Mucosa of descending colon (tissue), 3 donors: ENCODE results near the gene NECAB2. TPM values are rescaled to one million over a fixed set of nuclear protein-coding genes. Genes with fewer than 3 reads are reported as not detected.

Experiments
- ATAC-seq: fragments of 200-7000 bp; cut with Tn5 transposase; one replicate; pipeline ENCODE4 v1.9.1; 2020; ENCODE audit warnings: mild to moderate bottlenecking, moderate library complexity
- DNase-seq, 3 donors: peaks; one replicate each; pipeline ENCODE4 v3.0.0-alpha.2; 2020
- H3K36me3 ChIP-seq: fragments of 200-600 bp; one replicate; pipeline ENCODE4 v1.8.0; 2021; ENCODE audit warnings: low read depth, mild to moderate bottlenecking
- H3K4me1 ChIP-seq: fragments of 200-600 bp; one replicate; pipeline ENCODE4 v1.8.0; 2021; ENCODE audit warnings: low read depth, mild to moderate bottlenecking
- H3K4me3 ChIP-seq: fragments of 200-600 bp; one replicate; pipeline ENCODE4 v1.8.0; 2021; ENCODE audit warnings: mild to moderate bottlenecking
- H3K9me3 ChIP-seq: fragments of 200-600 bp; one replicate; pipeline ENCODE4 v1.8.0; 2021; ENCODE audit warnings: mild to moderate bottlenecking
- CTCF ChIP-seq: fragments of 200-600 bp; IDR thresholded peaks from one replicate; pipeline ENCODE4 v1.8.0; 2022; ENCODE audit warnings: antibody characterized with exemption, mild to moderate bottlenecking
- intact Hi-C, 2 donors: fragments of 100-400 bp; cut with DNase I in 1 of 2; cut with micrococcal nuclease in 1 of 2; formaldehyde crosslinking; loops; one replicate each; pipeline versions ENCODE4 v1.11.0 to v1.11.1; 2022; cut with DNase I, micrococcal nuclease
- total RNA-seq, 3 donors: library from RNA; stranded (reverse); fragmentation: NEBNext Ultra II Directional in 2 of 3; extraction: Animal tissue kit (Norgen Biotek cat#: 25700) in 2 of 3; gene quantifications; one replicate each; pipeline versions ENCODE4 v1.2.1 to v1.2.4, GENCODE V29; 2021 to 2023
- donor health status: DM: no; HTN: no; CAD: no; lungs with moderate emphysema.
- donor health status: DM: no; HTN: no; CAD: no.
- donor health status: DM: no; HTN: yes; CAD: no.

The NECAB2 gene
- total RNA-seq, 3 donors from 2014 or later: 0.55 to 2.0 (median 0.96) TPM

- Histone ChIP-seq H3K4me3 (no peak overlapping the region), H3K36me3 (no peaks in the 10 kb centered on the region), H3K9me3 (no peaks in the 10 kb centered on the region), H3K4me1 (peaks cover 2% of the 10 kb centered on the region)
- intact Hi-C loops: no loop called here
- DNase-seq (no peak), ATAC-seq (no peak)
- no peak for TF ChIP-seq CTCF
Observed at GRCh38 chr16:83934684-83934977, 33.4 kb upstream of the NECAB2 start.

- peaks cover 2% of the 10 kb centered on the region for H3K4me1 ChIP-seq
- no peak for DNase-seq
- TF ChIP-seq CTCF: no peak
- H3K9me3 ChIP-seq: no peaks in the 10 kb centered on the region
- H3K36me3 ChIP-seq: no peaks in the 10 kb centered on the region
- intact Hi-C loops: no loop called here
- no peak overlapping the region for H3K4me3 ChIP-seq
- ATAC-seq: no peak
Observed at GRCh38 chr16:83935005-83935857, 32.8 kb upstream of the NECAB2 start.

GRCh38 chr16:83935858-83936255 is 32.2 kb upstream of the NECAB2 start:
- no peak for TF ChIP-seq CTCF
- H3K36me3 ChIP-seq: no peaks in the 10 kb centered on the region
- no peak for DNase-seq
- no peak for ATAC-seq
- no peaks in the 10 kb centered on the region for H3K9me3 ChIP-seq
- no peak overlapping the region for H3K4me3 ChIP-seq
- peaks cover 2% of the 10 kb centered on the region for H3K4me1 ChIP-seq
- intact Hi-C loops: no loop called here

DNA sequence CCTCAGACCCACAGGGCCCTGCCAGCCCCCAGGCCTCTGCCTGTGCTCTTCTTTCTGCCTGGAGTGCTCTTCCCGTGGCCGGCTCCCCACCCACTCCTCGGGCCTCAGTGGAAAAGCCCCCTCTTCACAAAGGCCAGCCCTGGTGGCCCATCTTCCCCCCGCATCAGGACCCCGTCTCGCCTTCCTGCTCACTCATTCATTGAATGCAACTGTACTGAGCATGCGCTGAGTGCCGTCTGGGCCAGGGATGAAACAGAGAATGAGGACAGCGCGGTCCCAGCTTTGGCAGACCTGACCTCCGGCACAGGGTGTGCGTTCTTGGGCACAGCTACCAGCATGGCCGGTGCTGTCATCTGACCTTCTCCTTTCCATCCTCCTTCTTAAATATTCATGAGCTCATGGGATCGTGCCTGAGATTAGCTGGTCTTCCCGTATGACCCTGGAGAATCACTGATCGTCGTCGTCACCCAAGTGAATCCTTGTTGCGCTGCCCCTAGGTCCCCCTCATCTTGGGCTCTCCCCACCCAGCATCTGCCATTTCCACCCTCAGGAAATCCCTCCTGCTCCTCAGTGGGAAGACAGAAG is 31.4 kb upstream of the NECAB2 start:
- Histone ChIP-seq H3K4me1 (peaks cover 2% of the 10 kb centered on the region), H3K4me3 (no peak overlapping the region), H3K36me3 (no peaks in the 10 kb centered on the region), H3K9me3 (no peaks in the 10 kb centered on the region)
- intact Hi-C loops: no loop called here
- no peak for ATAC-seq
- DNase-seq: no peak
- TF ChIP-seq CTCF: no peak

GRCh38 chr16:83937267-83937666 is 30.8 kb upstream of the NECAB2 start:
- intact Hi-C loops: no loop called here
- ATAC-seq (no peak), DNase-seq (no peak)
- Histone ChIP-seq H3K9me3 (no peaks in the 10 kb centered on the region), H3K4me1 (peaks cover 2% of the 10 kb centered on the region), H3K4me3 (no peak overlapping the region), H3K36me3 (no peaks in the 10 kb centered on the region)
- TF ChIP-seq CTCF: no peak
